HFFc6 (cell line): ENCODE results near the gene COL8A2. TPM values are rescaled to one million over a fixed set of nuclear protein-coding genes. Genes with fewer than 3 reads are reported as not detected.
A peak's percentile ranks its signal among the peaks of the same experiment; 100 is the strongest.

ENCODE experiments used
- DNase-seq: peaks from one replicate; pipeline ENCODE4 v3.0.0-alpha.2; 2018
- H3K27ac Mint-ChIP-seq: 2 replicates; pipeline ENCODE4 v1.8.0; 2020; ENCODE audit warnings: mild to moderate bottlenecking, mixed read lengths
- H3K27me3 Mint-ChIP-seq: 2 replicates; pipeline ENCODE4 v1.8.0; 2021; ENCODE audit warnings: mild to moderate bottlenecking, moderate library complexity, mixed read lengths; ENCODE audit not compliant: insufficient read depth
- H3K36me3 Mint-ChIP-seq: 2 replicates; pipeline ENCODE4 v1.8.0; 2021; ENCODE audit warnings: low read depth, mixed read lengths
- H3K4me1 Mint-ChIP-seq: 2 replicates; pipeline ENCODE4 v1.8.0; 2020; ENCODE audit warnings: low read depth, mixed read lengths
- H3K4me3 Mint-ChIP-seq: 2 replicates; pipeline ENCODE4 v1.8.0; 2020; ENCODE audit warnings: mild to moderate bottlenecking, moderate library complexity, mixed read lengths
- H3K9me3 Mint-ChIP-seq: 2 replicates; pipeline ENCODE4 v1.8.0; 2020; ENCODE audit warnings: mild to moderate bottlenecking, mixed read lengths
- total RNA-seq, 6 experiments: library from RNA; stranded (reverse); fragmentation: NEBNext Ultra II Directional; extraction: Animal tissue kit (Norgen Biotek cat#: 25700); gene quantifications; 2 replicates in 1 of 6; 3 replicates in 5 of 6; pipeline ENCODE4 v1.2.3, GENCODE V29; 2021
- TF ChIP-seq, protein P1 (sequence below): fragments of 200-600 bp; sonication (generic); IDR thresholded peaks from 2 replicates; pipeline ENCODE4 v1.5.0; 2021; ENCODE audit warnings: antibody characterized with exemption, mild to moderate bottlenecking

Gene COL8A2
- total RNA-seq, 6 experiments from 2014 or later, result 1.9 to 6.4 (median 2.4) TPM

DNA sequence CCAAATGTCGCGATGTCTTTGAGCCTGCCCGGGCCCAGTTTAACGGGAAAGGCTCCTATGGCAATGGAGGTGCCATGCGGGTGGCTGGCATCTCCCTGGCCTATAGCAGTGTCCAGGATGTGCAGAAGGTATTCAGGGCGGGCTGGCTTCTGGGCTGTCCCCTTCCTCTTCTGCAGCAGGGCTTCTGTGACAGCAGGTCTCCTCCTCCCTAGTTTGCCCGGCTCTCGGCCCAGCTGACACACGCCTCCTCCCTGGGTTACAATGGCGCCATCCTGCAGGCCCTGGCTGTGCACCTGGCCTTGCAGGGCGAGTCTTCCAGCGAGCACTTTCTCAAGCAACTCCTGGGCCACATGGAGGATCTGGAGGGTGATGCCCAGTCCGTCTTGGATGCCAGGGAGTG is 33.3 kb downstream of the COL8A2 start:
- TF ChIP-seq, protein P1, sequence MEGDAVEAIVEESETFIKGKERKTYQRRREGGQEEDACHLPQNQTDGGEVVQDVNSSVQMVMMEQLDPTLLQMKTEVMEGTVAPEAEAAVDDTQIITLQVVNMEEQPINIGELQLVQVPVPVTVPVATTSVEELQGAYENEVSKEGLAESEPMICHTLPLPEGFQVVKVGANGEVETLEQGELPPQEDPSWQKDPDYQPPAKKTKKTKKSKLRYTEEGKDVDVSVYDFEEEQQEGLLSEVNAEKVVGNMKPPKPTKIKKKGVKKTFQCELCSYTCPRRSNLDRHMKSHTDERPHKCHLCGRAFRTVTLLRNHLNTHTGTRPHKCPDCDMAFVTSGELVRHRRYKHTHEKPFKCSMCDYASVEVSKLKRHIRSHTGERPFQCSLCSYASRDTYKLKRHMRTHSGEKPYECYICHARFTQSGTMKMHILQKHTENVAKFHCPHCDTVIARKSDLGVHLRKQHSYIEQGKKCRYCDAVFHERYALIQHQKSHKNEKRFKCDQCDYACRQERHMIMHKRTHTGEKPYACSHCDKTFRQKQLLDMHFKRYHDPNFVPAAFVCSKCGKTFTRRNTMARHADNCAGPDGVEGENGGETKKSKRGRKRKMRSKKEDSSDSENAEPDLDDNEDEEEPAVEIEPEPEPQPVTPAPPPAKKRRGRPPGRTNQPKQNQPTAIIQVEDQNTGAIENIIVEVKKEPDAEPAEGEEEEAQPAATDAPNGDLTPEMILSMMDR, result no peak
- Mint-ChIP-seq H3K36me3 (peaks cover 11% of the 10 kb centered on the region), H3K27ac (no peak overlapping the region), H3K9me3 (no peaks in the 10 kb centered on the region), H3K27me3 (peaks cover 4% of the 10 kb centered on the region; the same call in 1 of the 2 replicates), H3K4me3 (no peak overlapping the region), H3K4me1 (peaks cover 22% of the 10 kb centered on the region)
- DNase-seq, result no peak

DNA sequence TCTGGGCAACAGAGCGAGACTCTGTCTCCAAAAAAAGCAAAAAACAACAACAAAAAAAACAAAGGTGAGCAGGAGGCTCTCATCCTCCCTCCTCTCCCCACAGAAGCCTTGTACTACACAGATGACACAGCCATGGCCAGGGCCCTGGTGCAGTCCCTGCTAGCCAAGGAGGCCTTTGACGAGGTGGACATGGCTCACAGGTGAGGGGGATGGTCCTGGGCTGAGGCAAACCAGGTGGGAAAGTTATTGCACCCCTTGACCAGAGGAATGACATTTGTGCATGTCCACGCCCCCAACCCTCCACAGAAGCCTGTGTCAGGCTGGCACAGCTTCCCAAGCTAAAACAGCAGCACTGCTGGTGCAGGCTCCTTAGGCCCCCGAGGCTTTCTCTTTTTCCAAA is 33.9 kb downstream of the COL8A2 start:
- H3K4me3 Mint-ChIP-seq, result no peak overlapping the region
- no peak for DNase-seq
- peaks cover 11% of the 10 kb centered on the region for H3K36me3 Mint-ChIP-seq
- peaks cover 4% of the 10 kb centered on the region; the same call in 1 of the 2 replicates for H3K27me3 Mint-ChIP-seq
- no peaks in the 10 kb centered on the region for H3K9me3 Mint-ChIP-seq
- no peak overlapping the region for H3K27ac Mint-ChIP-seq
- TF ChIP-seq, protein P1, result no peak
- H3K4me1 Mint-ChIP-seq, result peaks cover 17% of the 10 kb centered on the region

DNA sequence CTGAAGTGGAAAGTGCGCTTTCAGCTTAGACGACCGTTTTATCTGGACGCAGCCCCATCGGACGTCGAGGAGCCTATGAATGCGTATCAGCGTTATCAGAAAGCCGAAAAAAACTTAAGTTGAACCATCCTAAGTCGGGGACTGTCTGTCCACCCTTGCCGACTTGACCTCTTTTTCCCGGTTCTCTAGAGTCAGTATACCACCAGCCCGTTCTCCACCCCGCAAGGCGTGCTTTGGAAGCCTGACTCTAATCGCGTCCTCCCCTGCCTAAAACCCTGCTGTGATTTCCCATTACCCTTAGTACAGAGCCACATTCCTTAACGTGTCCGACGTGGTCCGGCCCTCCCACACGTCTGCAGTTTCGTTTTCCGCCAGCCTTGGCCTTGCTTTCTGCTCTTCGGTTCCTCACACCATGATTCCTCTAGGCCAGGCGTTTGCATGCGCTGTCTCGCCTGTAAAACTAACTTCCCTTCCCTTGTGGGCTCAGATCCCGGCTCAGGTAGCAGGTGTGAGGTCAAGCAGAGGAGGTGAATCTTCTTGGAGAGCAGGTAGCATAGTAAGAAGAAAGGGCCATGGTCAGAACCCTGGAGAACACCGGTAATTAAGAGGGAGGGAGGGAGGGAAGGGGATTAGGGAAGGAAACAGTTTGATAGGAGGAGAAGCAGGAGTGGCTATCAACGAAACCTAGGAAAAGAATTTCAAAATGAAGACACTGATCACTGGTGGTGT is 35.5 kb downstream of the COL8A2 start:
- Mint-ChIP-seq H3K4me3 (peak overlapping the region; percentile 98), H3K4me1 (peaks cover 12% of the 10 kb centered on the region), H3K27me3 (peaks cover 4% of the 10 kb centered on the region; the same call in 1 of the 2 replicates), H3K27ac (peak overlapping the region; percentile 95), H3K36me3 (peaks cover 11% of the 10 kb centered on the region), H3K9me3 (no peaks in the 10 kb centered on the region)
- TF ChIP-seq, protein P1, result no peak
- no peak for DNase-seq

DNA sequence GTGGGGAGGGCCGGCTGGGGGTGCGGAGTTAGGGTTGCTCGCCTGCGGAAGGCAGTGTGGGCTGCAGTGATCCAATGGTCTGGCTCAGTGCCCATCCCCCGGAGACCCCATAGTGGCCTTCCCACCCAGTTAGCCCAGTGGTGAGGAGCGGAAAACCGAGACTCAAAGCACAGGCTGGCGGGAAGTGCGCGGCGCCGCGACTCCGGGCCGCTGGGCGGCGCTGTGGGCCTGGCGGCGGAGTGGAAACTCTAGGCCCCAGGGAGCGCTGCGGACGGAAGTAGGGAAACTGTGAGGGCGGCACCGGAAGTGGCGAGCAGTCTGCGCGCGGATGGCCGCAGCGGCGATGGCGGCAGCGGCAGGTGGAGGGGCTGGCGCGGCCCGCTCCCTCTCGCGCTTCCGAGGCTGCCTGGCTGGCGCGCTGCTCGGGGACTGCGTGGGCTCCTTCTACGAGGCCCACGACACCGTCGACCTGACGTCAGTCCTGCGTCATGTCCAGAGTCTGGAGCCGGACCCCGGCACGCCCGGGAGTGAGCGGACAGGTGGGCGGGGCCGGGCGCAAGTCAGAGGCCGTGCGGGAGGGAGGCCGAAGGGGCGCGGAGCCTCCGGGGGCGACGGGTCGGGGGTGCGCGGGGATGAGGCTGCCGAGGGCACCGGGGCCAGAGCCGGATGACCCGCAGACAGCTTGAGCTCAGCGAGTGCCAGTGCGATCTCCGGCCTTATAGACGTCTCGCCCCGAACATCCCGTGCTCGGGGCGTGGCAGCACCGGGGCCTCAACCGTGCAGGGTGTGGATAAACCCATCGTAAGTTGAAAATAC is 36.2 kb downstream of the COL8A2 start, which contains the start of gene ADPRS:
Gene ADPRS (plus strand): TSS at position 316 of the 816 bp plus-strand sequence. CDS start 13 bp downstream, at position 329.
- Mint-ChIP-seq H3K4me1 (peaks cover 12% of the 10 kb centered on the region), H3K9me3 (no peaks in the 10 kb centered on the region), H3K27ac (peak within 1 kb of the TSS; percentile 95), H3K36me3 (peaks cover 11% of the 10 kb centered on the region), H3K27me3 (peaks cover 4% of the 10 kb centered on the region; the same call in 1 of the 2 replicates), H3K4me3 (peak within 1 kb of the TSS; percentile 98)
- TF ChIP-seq, protein P1, result peak; percentile 99
- peak; percentile 79 for DNase-seq

DNA sequence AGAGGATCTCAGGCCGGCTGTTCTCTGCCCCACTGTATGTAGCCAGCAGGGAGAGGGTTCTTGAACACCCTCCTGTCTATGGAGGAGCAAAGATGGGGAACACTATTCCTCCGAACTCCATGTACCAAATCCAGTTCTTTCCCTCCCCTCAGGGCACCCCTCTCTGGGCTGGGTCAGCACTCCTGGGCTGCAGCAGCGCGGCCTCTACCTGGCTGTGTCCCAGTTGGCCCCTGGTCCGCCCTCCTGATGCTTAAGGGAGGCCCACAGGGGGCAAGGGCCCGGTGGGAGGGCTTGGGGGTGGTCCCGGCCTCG is 36.8 kb downstream of the COL8A2 start:
- peak overlapping the region; percentile 46 for H3K4me3 Mint-ChIP-seq

More for the DNA sequence above, 36.8 kb downstream of the COL8A2 start:
- H3K4me1 Mint-ChIP-seq, result peaks cover 12% of the 10 kb centered on the region
- TF ChIP-seq, protein P1, result no peak
- H3K27me3 Mint-ChIP-seq, result peaks cover 4% of the 10 kb centered on the region; the same call in 1 of the 2 replicates
- no peak for DNase-seq
- H3K36me3 Mint-ChIP-seq, result peaks cover 11% of the 10 kb centered on the region
- no peaks in the 10 kb centered on the region for H3K9me3 Mint-ChIP-seq
- H3K27ac Mint-ChIP-seq, result no peak overlapping the region
